GM18517 (cell line): ENCODE measurements around the gene MLLT10.
"Not testable (repeated sequence)": the region's sequence is repeated elsewhere in the genome, so short reads cannot be mapped to it uniquely, and the experiment has no call there.

Experiments
- ATAC-seq: cut with Tn5 transposase; IDR thresholded peaks from one replicate; pipeline ENCODE4 v1.9.1; 2021; ENCODE audit warnings: mild to moderate bottlenecking, moderate library complexity; ENCODE audit not compliant: unreplicated experiment

The MLLT10 gene

GRCh38 chr10:21527598-21528235, 6.3 kb upstream of the MLLT10 start:
- ATAC-seq, result no peak

- no peak for ATAC-seq
These were observed 5.6 kb upstream of the MLLT10 start for GRCh38 chr10:21528236-21529031.

GRCh38 chr10:21529032-21529910, 4.8 kb upstream of the MLLT10 start:
- no peak for ATAC-seq

GRCh38 chr10:21530168-21530567, 3.9 kb upstream of the MLLT10 start:
- no peak for ATAC-seq

- ATAC-seq, result no peak
These were observed 3.4 kb upstream of the MLLT10 start for GRCh38 chr10:21530641-21531040.

- no peak for ATAC-seq
These were observed 2.9 kb upstream of the MLLT10 start for GRCh38 chr10:21531164-21531563.

- ATAC-seq, result no peak
These were observed 1.2 kb upstream of the MLLT10 start for GRCh38 chr10:21532694-21533466.

GRCh38 chr10:21534280-21534586, 201 bp downstream of the MLLT10 start:
- no peak for ATAC-seq

GRCh38 chr10:21534604-21535493, 817 bp downstream of the MLLT10 start:
- no peak for ATAC-seq

GRCh38 chr10:21535494-21535965, 1.5 kb downstream of the MLLT10 start:
- ATAC-seq, result no peak

- ATAC-seq, result not testable (repeated sequence)
These were observed 1.9 kb downstream of the MLLT10 start for GRCh38 chr10:21535976-21536375.

- no peak for ATAC-seq
These were observed 2.8 kb downstream of the MLLT10 start for GRCh38 chr10:21536874-21537273.

GRCh38 chr10:21540701-21541100, 6.7 kb downstream of the MLLT10 start:
- ATAC-seq, result not testable (repeated sequence)

GRCh38 chr10:21547246-21547645, 13.2 kb downstream of the MLLT10 start:
- ATAC-seq, result no peak

- ATAC-seq, result no peak
These were observed 18.6 kb downstream of the MLLT10 start for GRCh38 chr10:21552638-21553037.

- ATAC-seq, result no peak
These were observed 22.5 kb downstream of the MLLT10 start for GRCh38 chr10:21556527-21556926.

- not testable (repeated sequence) for ATAC-seq
These were observed 25.0 kb downstream of the MLLT10 start for GRCh38 chr10:21558984-21559383.

- no peak for ATAC-seq
These were observed 36.9 kb downstream of the MLLT10 start for GRCh38 chr10:21570761-21571521.

GRCh38 chr10:21572578-21572977, 38.5 kb downstream of the MLLT10 start:
- no peak for ATAC-seq
